ENCODE measurements around the gene FNDC3B. TPM values are rescaled to one million over a fixed set of nuclear protein-coding genes. Genes with fewer than 3 reads are reported as not detected.

The FNDC3B gene
- total RNA-seq, 4 donors from 2014 or later: 59.8 to 72.6 (median 65.6) TPM

- intact Hi-C loops (cut with DNase I): loop anchor here (10.0 kb wide), 1 partner anchor 105 kb away; no protein-coding TSS in a partner anchor
These were observed 320.6 kb downstream of the FNDC3B start for GRCh38 chr3:172359996-172360395.

GRCh38 chr3:172362583-172362982 lies 323.2 kb downstream of the FNDC3B start:
- WGBS: 89% methylated on average over 1 of the region's 1 CpG
- no peaks in the 10 kb centered on the region for H3K27me3 ChIP-seq
- H3K9me3 ChIP-seq: no peaks in the 10 kb centered on the region
- intact Hi-C loops (cut with DNase I): loop anchor here (10.0 kb wide), 1 partner anchor 102 kb away; no protein-coding TSS in a partner anchor
- no peak for TF ChIP-seq POLR2A (IDR thresholded peaks at IDR 0.05; ENCODE audit: low read depth)
- no peak for TF ChIP-seq POLR2AphosphoS5 (IDR thresholded peaks at IDR 0.05)
- no peak for TF ChIP-seq EP300 (IDR thresholded peaks at IDR 0.05)
- TF ChIP-seq CTCF (IDR thresholded peaks at IDR 0.05): no peak
- H3K36me3 ChIP-seq: peaks cover 4 to 61% (median 36%) of the 10 kb centered on the region in 4 donors
- peaks cover 4 to 13% (median 10%) of the 10 kb centered on the region in 4 donors for H3K4me1 ChIP-seq
- DNase-seq (ENCODE audit: extremely low spot score): no peak
- no peak overlapping the region for H3K4me3 ChIP-seq
- no peak overlapping the region for H3K27ac ChIP-seq (replicated peaks in 1 of 4)

More at GRCh38 chr3:172359996-172360395, 320.6 kb downstream of the FNDC3B start:
- H3K4me1 ChIP-seq: peaks cover 24 to 35% (median 29%) of the 10 kb centered on the region in 4 donors
- no peak overlapping the region for H3K4me3 ChIP-seq
- H3K27ac ChIP-seq (replicated peaks in 1 of 4): no peak overlapping the region
- H3K9me3 ChIP-seq: no peaks in the 10 kb centered on the region
- WGBS: 100% methylated on average over 2 of the region's 2 CpGs
- no peaks in the 10 kb centered on the region for H3K27me3 ChIP-seq
- TF ChIP-seq CTCF (IDR thresholded peaks at IDR 0.05) (no peak), POLR2A (IDR thresholded peaks at IDR 0.05; ENCODE audit: low read depth) (no peak), POLR2AphosphoS5 (IDR thresholded peaks at IDR 0.05) (no peak), EP300 (IDR thresholded peaks at IDR 0.05) (no peak)
- DNase-seq (ENCODE audit: extremely low spot score): no peak
- peaks cover 4 to 54% (median 33%) of the 10 kb centered on the region in 4 donors for H3K36me3 ChIP-seq

- H3K27me3 ChIP-seq: no peaks in the 10 kb centered on the region
- WGBS: 86% methylated on average over 3 of the region's 3 CpGs
- peaks cover 4 to 62% (median 38%) of the 10 kb centered on the region in 4 donors for H3K36me3 ChIP-seq
- peaks cover 0 to 22% (median 10%) of the 10 kb centered on the region in 4 donors for H3K4me1 ChIP-seq
- no peak for DNase-seq (ENCODE audit: extremely low spot score)
- no peak overlapping the region for H3K27ac ChIP-seq (replicated peaks in 1 of 4)
- TF ChIP-seq POLR2A (IDR thresholded peaks at IDR 0.05; ENCODE audit: low read depth): no peak
- TF ChIP-seq EP300 (IDR thresholded peaks at IDR 0.05): no peak
- TF ChIP-seq POLR2AphosphoS5 (IDR thresholded peaks at IDR 0.05): no peak
- no peak overlapping the region for H3K4me3 ChIP-seq
- H3K9me3 ChIP-seq: no peaks in the 10 kb centered on the region
- intact Hi-C loops (cut with DNase I): loop anchor here (10.0 kb wide), 1 partner anchor 100 kb away; no protein-coding TSS in a partner anchor
These were observed 325.1 kb downstream of the FNDC3B start for GRCh38 chr3:172364374-172365027.

- intact Hi-C loops (cut with DNase I): loop anchor here (10.0 kb wide), 1 partner anchor 100 kb away; no protein-coding TSS in a partner anchor
These were observed 325.7 kb downstream of the FNDC3B start for GRCh38 chr3:172365028-172365567.

More at GRCh38 chr3:172365028-172365567, 325.7 kb downstream of the FNDC3B start:
- no peak overlapping the region for H3K4me3 ChIP-seq
- peaks cover 4 to 62% (median 38%) of the 10 kb centered on the region in 4 donors for H3K36me3 ChIP-seq
- TF ChIP-seq POLR2AphosphoS5 (IDR thresholded peaks at IDR 0.05) (no peak), POLR2A (IDR thresholded peaks at IDR 0.05; ENCODE audit: low read depth) (no peak), CTCF (IDR thresholded peaks at IDR 0.05) (no peak), EP300 (IDR thresholded peaks at IDR 0.05) (no peak)
- no peak for DNase-seq (ENCODE audit: extremely low spot score)
- H3K9me3 ChIP-seq: no peaks in the 10 kb centered on the region
- peaks cover 3 to 23% (median 14%) of the 10 kb centered on the region in 4 donors for H3K4me1 ChIP-seq
- H3K27me3 ChIP-seq: no peaks in the 10 kb centered on the region
- no peak overlapping the region for H3K27ac ChIP-seq (replicated peaks in 1 of 4)
- WGBS: 97% methylated on average over 3 of the region's 3 CpGs

Measured in esophagus muscularis mucosa (tissue), 4 donors.